GM12874 (cell line): Measurements from ENCODE around the gene PTOV1.

Experiments
- CTCF ChIP-seq: IDR thresholded peaks from 2 replicates; pipeline ENCODE4 v1.5.1; 2011; ENCODE audit warnings: low read depth, mild to moderate bottlenecking, control low read depth, low read length, moderate library complexity; ENCODE audit not compliant: insufficient read depth

Gene PTOV1

GRCh38 chr19:49847731-49848696, 2.9 kb upstream of the PTOV1 start:
- no peak for TF ChIP-seq CTCF

GRCh38 chr19:49848938-49849337, 2.0 kb upstream of the PTOV1 start:
- no peak for TF ChIP-seq CTCF

- TF ChIP-seq CTCF: no peak
These were observed 1.3 kb upstream of the PTOV1 start for GRCh38 chr19:49849433-49850220.

- TF ChIP-seq CTCF: no peak
These were observed 805 bp upstream of the PTOV1 start for GRCh38 chr19:49850221-49850486.

GRCh38 chr19:49851456-49852259, 699 bp downstream of the PTOV1 start:
- TF ChIP-seq CTCF: no peak

- no peak for TF ChIP-seq CTCF
These were observed 1.7 kb downstream of the PTOV1 start for GRCh38 chr19:49852631-49853126.
